SU-DHL-6 (cell line): ENCODE results near the gene C10orf71.

Source experiments
- H2AFZ ChIP-seq: fragments of 200-600 bp; sonication (generic); 2 replicates; pipeline ENCODE4 v1.6.1; 2014; ENCODE audit warnings: low read depth, mild to moderate bottlenecking, moderate library complexity, mixed read lengths, antibody characterized with exemption, low read length; ENCODE audit not compliant: severe bottlenecking
- H3F3A ChIP-seq: fragments of 200-600 bp; shearing (Covaris generic); 2 replicates; pipeline ENCODE4 v1.6.0; 2016; ENCODE audit warnings: antibody characterized with exemption, mild to moderate bottlenecking; ENCODE audit not compliant: insufficient read depth
- H3K27ac ChIP-seq: fragments of 200-600 bp; sonication (generic); 2 replicates; pipeline ENCODE4 v1.5.1; 2016; ENCODE audit warnings: low read depth, mild to moderate bottlenecking, low read length, moderate library complexity, mixed read lengths
- H3K27me3 ChIP-seq: fragments of 200-600 bp; sonication (generic), shearing (Covaris generic); 2 replicates; pipeline ENCODE4 v1.6.0; 2014; ENCODE audit warnings: mild to moderate bottlenecking, low read length
- H3K36me3 ChIP-seq: fragments of 200-600 bp; sonication (generic); 2 replicates; pipeline ENCODE4 v1.6.1; 2014; ENCODE audit warnings: mild to moderate bottlenecking, low read length, mixed read lengths
- H3K4me2 ChIP-seq: fragments of 300-600, 200-600 bp; shearing (Covaris generic), sonication (generic); 2 replicates; pipeline ENCODE4 v1.6.0; 2014; ENCODE audit warnings: low read length, low read depth, mild to moderate bottlenecking; ENCODE audit not compliant: poor library complexity, severe bottlenecking
- H3K4me3 ChIP-seq: fragments of 200-600 bp; sonication (generic); 2 replicates; pipeline ENCODE4 v1.5.1; 2014; ENCODE audit warnings: antibody characterized with exemption, low read length, mild to moderate bottlenecking, mixed read lengths; ENCODE audit not compliant: insufficient read depth, poor library complexity, severe bottlenecking
- H3K79me2 ChIP-seq: fragments of 200-600 bp; sonication (generic); 2 replicates; pipeline ENCODE4 v1.6.1; 2014; ENCODE audit warnings: mild to moderate bottlenecking, low read length, moderate library complexity; ENCODE audit not compliant: insufficient read depth
- H3K9ac ChIP-seq: fragments of 200-600 bp; sonication (generic); 2 replicates; pipeline ENCODE4 v1.7.0; 2014; ENCODE audit warnings: mild to moderate bottlenecking, low read length
- H3K9me2 ChIP-seq: fragments of 200-600 bp; sonication (generic); replicated peaks from 2 replicates; pipeline ENCODE4 v1.6.1; 2014; ENCODE audit warnings: low read length; ENCODE audit not compliant: insufficient read depth
- H3K9me3 ChIP-seq: fragments of 200-600 bp; sonication (generic); 2 replicates; pipeline ENCODE4 v1.6.1; 2014; ENCODE audit warnings: low read length, mixed read lengths; ENCODE audit not compliant: insufficient read depth
- H4K20me1 ChIP-seq: fragments of 200-600 bp; sonication (generic); 2 replicates; pipeline ENCODE4 v1.6.1; 2014; ENCODE audit warnings: low read depth, mild to moderate bottlenecking, antibody characterized with exemption, low read length, moderate library complexity, mixed read lengths
- CTCF ChIP-seq: fragments of 200-600 bp; sonication (generic); IDR thresholded peaks from one replicate; pipeline ENCODE4 v1.5.1; 2017; ENCODE audit warnings: antibody characterized with exemption, mild to moderate bottlenecking, low read length, moderate library complexity; ENCODE audit not compliant: insufficient read depth, poor library complexity, severe bottlenecking
- EZH2phosphoT487 ChIP-seq: fragments of 200-600 bp; sonication (generic), shearing (Covaris generic); conservative IDR thresholded peaks from 2 replicates; pipeline ENCODE4 v1.6.1; 2018; ENCODE audit warnings: mild to moderate bottlenecking, antibody characterized with exemption, low read length, moderate library complexity, mixed read lengths

Gene C10orf71

GRCh38 chr10:49293208-49293603 is 5.8 kb upstream of the C10orf71 start:
- H4K20me1 ChIP-seq, result no peaks in the 10 kb centered on the region
- no peak overlapping the region for H3K4me2 ChIP-seq
- H3F3A ChIP-seq, result no peaks in the 10 kb centered on the region
- H3K27me3 ChIP-seq, result no peaks in the 10 kb centered on the region
- no peak overlapping the region for H3K4me3 ChIP-seq
- H3K9ac ChIP-seq, result no peak overlapping the region
- no peaks in the 10 kb centered on the region for H3K36me3 ChIP-seq
- no peaks in the 10 kb centered on the region for H3K79me2 ChIP-seq
- H3K27ac ChIP-seq, result no peak overlapping the region
- no peaks in the 10 kb centered on the region for H3K9me3 ChIP-seq
- no peak for TF ChIP-seq EZH2phosphoT487
- H3K9me2 ChIP-seq, result no peaks in the 10 kb centered on the region
- no peak overlapping the region for H2AFZ ChIP-seq

GRCh38 chr10:49294731-49295130 is 4.2 kb upstream of the C10orf71 start:
- H3K4me2 ChIP-seq, result no peak overlapping the region
- H3K36me3 ChIP-seq, result no peaks in the 10 kb centered on the region
- H3K79me2 ChIP-seq, result no peaks in the 10 kb centered on the region
- no peaks in the 10 kb centered on the region for H3K27me3 ChIP-seq
- H4K20me1 ChIP-seq, result no peaks in the 10 kb centered on the region
- no peak overlapping the region for H2AFZ ChIP-seq
- no peak overlapping the region for H3K9ac ChIP-seq
- no peaks in the 10 kb centered on the region for H3K9me2 ChIP-seq
- peaks cover 1% of the 10 kb centered on the region; the same call in 1 of the 2 replicates for H3F3A ChIP-seq
- no peaks in the 10 kb centered on the region for H3K9me3 ChIP-seq
- no peak overlapping the region for H3K4me3 ChIP-seq
- H3K27ac ChIP-seq, result no peak overlapping the region
- no peak for TF ChIP-seq CTCF

GRCh38 chr10:49295297-49295696 is 3.7 kb upstream of the C10orf71 start:
- H3K9me3 ChIP-seq, result no peaks in the 10 kb centered on the region
- no peak overlapping the region for H2AFZ ChIP-seq
- no peaks in the 10 kb centered on the region for H4K20me1 ChIP-seq
- no peaks in the 10 kb centered on the region for H3K27me3 ChIP-seq
- no peaks in the 10 kb centered on the region for H3K9me2 ChIP-seq
- no peak overlapping the region for H3K9ac ChIP-seq
- no peaks in the 10 kb centered on the region for H3K36me3 ChIP-seq
- H3K4me3 ChIP-seq, result no peak overlapping the region
- no peaks in the 10 kb centered on the region for H3K79me2 ChIP-seq
- TF ChIP-seq EZH2phosphoT487 (no peak), CTCF (no peak)
- no peak overlapping the region for H3K4me2 ChIP-seq
- H3F3A ChIP-seq, result peaks cover 5% of the 10 kb centered on the region; the same call in 1 of the 2 replicates
- no peak overlapping the region for H3K27ac ChIP-seq

GRCh38 chr10:49296382-49296781 is 2.6 kb upstream of the C10orf71 start:
- no peaks in the 10 kb centered on the region for H3K27me3 ChIP-seq
- H3K4me2 ChIP-seq, result no peak overlapping the region

More at GRCh38 chr10:49296382-49296781, 2.6 kb upstream of the C10orf71 start:
- no peaks in the 10 kb centered on the region for H4K20me1 ChIP-seq
- H3K36me3 ChIP-seq, result no peaks in the 10 kb centered on the region
- H3K9me3 ChIP-seq, result no peaks in the 10 kb centered on the region
- no peak overlapping the region for H2AFZ ChIP-seq
- peaks cover 5% of the 10 kb centered on the region; the same call in 1 of the 2 replicates for H3F3A ChIP-seq
- no peak overlapping the region for H3K4me3 ChIP-seq
- H3K27ac ChIP-seq, result no peak overlapping the region
- H3K9me2 ChIP-seq, result no peaks in the 10 kb centered on the region
- H3K79me2 ChIP-seq, result no peaks in the 10 kb centered on the region
- H3K9ac ChIP-seq, result no peak overlapping the region
- no peak for TF ChIP-seq EZH2phosphoT487
- no peak for TF ChIP-seq CTCF
